GM23338 (cell line): ENCODE measurements around the gene GJC1. TPM values are rescaled to one million over a fixed set of nuclear protein-coding genes. Genes with fewer than 3 reads are reported as not detected.

Experiments used
- ATAC-seq: fragments of 200-7000 bp; cut with Tn5 transposase; 3 replicates; pipeline ENCODE4 v1.9.1; 2020
- DNase-seq: peaks from one replicate; pipeline ENCODE4 v3.0.0-alpha.2; 2015; ENCODE audit warnings: low spot score
- H2AFZ ChIP-seq: fragments of 200-600 bp; sonication (generic); 2 replicates; pipeline ENCODE4 v1.8.0; 2016; ENCODE audit warnings: antibody characterized with exemption, mild to moderate bottlenecking, moderate library complexity
- H3F3A ChIP-seq: fragments of 200-600 bp; sonication (generic); replicated peaks from 2 replicates; pipeline ENCODE4 v1.8.0; 2017; ENCODE audit warnings: antibody characterized with exemption, mixed run types, low read depth
- H3K27ac ChIP-seq: fragments of 200-600 bp; sonication (generic); 2 replicates; pipeline ENCODE4 v1.6.1; 2016; ENCODE audit warnings: low read depth
- H3K27me3 ChIP-seq: fragments of 200-600 bp; sonication (generic); 2 replicates; pipeline ENCODE4 v1.8.0; 2016; ENCODE audit warnings: mild to moderate bottlenecking, mixed run types, moderate library complexity; ENCODE audit not compliant: insufficient read depth
- H3K36me3 ChIP-seq: fragments of 200-600 bp; sonication (generic); 2 replicates; pipeline ENCODE4 v1.8.0; 2016; ENCODE audit warnings: mild to moderate bottlenecking; ENCODE audit not compliant: insufficient read depth
- H3K4me1 ChIP-seq: fragments of 200-600 bp; sonication (generic); 2 replicates; pipeline ENCODE4 v1.8.0; 2016; ENCODE audit warnings: mild to moderate bottlenecking, moderate library complexity; ENCODE audit not compliant: insufficient read depth
- H3K4me2 ChIP-seq: fragments of 200-600 bp; sonication (generic); 2 replicates; pipeline ENCODE4 v1.7.1; 2017; ENCODE audit warnings: mixed run types
- H3K4me3 ChIP-seq: fragments of 200-600 bp; sonication (generic); 2 replicates; pipeline ENCODE4 v1.6.1; 2016; ENCODE audit warnings: mixed run types
- H3K79me2 ChIP-seq: fragments of 200-600 bp; sonication (generic); replicated peaks from 2 replicates; pipeline ENCODE4 v1.8.0; 2017; ENCODE audit warnings: mild to moderate bottlenecking; ENCODE audit not compliant: insufficient read depth
- H3K9me2 ChIP-seq: fragments of 200-600 bp; sonication (generic); 2 replicates; pipeline ENCODE4 v1.8.0; 2017; ENCODE audit not compliant: insufficient read depth
- H4K20me1 ChIP-seq: fragments of 200-600 bp; sonication (generic); replicated peaks from 2 replicates; pipeline ENCODE4 v1.8.0; 2017; ENCODE audit warnings: mild to moderate bottlenecking; ENCODE audit not compliant: insufficient read depth
- H3K27ac Mint-ChIP-seq: 2 replicates; pipeline ENCODE4 v1.8.0; 2020; ENCODE audit warnings: inconsistent platforms, mild to moderate bottlenecking, moderate library complexity, mixed read lengths
- H3K27me3 Mint-ChIP-seq: 3 replicates; pipeline ENCODE4 v1.8.0; 2022; ENCODE audit warnings: low read depth, mild to moderate bottlenecking, moderate library complexity, mixed read lengths, inconsistent platforms; ENCODE audit not compliant: insufficient read depth, poor library complexity
- H3K36me3 Mint-ChIP-seq: 3 replicates; pipeline ENCODE4 v1.8.0; 2021; ENCODE audit warnings: low read depth, mild to moderate bottlenecking, inconsistent platforms, moderate library complexity, mixed read lengths
- H3K4me1 Mint-ChIP-seq: 3 replicates; pipeline ENCODE4 v1.8.0; 2020; ENCODE audit warnings: mild to moderate bottlenecking, inconsistent platforms, mixed read lengths
- H3K4me3 Mint-ChIP-seq: 3 replicates; pipeline ENCODE4 v1.8.0; 2021; ENCODE audit warnings: moderate library complexity, mild to moderate bottlenecking, inconsistent platforms, mixed read lengths
- H3K9me3 Mint-ChIP-seq: 3 replicates; pipeline ENCODE4 v1.8.0; 2020; ENCODE audit warnings: moderate library complexity, mild to moderate bottlenecking, inconsistent platforms, mixed read lengths
- CREB1 ChIP-seq: fragments of 250-450 bp; sonication (Bioruptor Pico); IDR thresholded peaks from 2 replicates; pipeline ENCODE4 v1.5.0; 2020; ENCODE audit warnings: low read depth, mild to moderate bottlenecking, moderate library complexity
- EZH2 ChIP-seq: fragments of 200-600 bp; sonication (generic); IDR thresholded peaks from one replicate; pipeline ENCODE4 v1.8.0; 2017; ENCODE audit warnings: antibody characterized with exemption, mild to moderate bottlenecking, low read depth; ENCODE audit not compliant: unreplicated experiment
- EZH2phosphoT487 ChIP-seq: fragments of 200-600 bp; sonication (generic); IDR thresholded peaks from one replicate; pipeline ENCODE4 v1.8.1; 2018; ENCODE audit warnings: antibody characterized with exemption; ENCODE audit not compliant: unreplicated experiment
- JUNB ChIP-seq: IDR thresholded peaks from one replicate; pipeline ENCODE4 v1.6.1; 2016; ENCODE audit warnings: antibody characterized with exemption; ENCODE audit not compliant: unreplicated experiment
- NANOG ChIP-seq: IDR thresholded peaks from 2 replicates; pipeline ENCODE4 v1.6.1; 2016; ENCODE audit warnings: antibody characterized with exemption, borderline replicate concordance
- POLR2AphosphoS5 ChIP-seq: IDR thresholded peaks from 2 replicates; pipeline ENCODE4 v1.6.1; 2016; ENCODE audit warnings: antibody characterized with exemption, low read depth
- STAT1 ChIP-seq: IDR thresholded peaks from one replicate; pipeline ENCODE4 v1.6.1; 2016; ENCODE audit warnings: antibody characterized with exemption; ENCODE audit not compliant: unreplicated experiment
- ZNF114 ChIP-seq: fragments of 250-450 bp; sonication (Bioruptor Pico); IDR thresholded peaks from 2 replicates; pipeline ENCODE4 v1.5.0; 2020; ENCODE audit warnings: mild to moderate bottlenecking, moderate library complexity
- ZNF331 ChIP-seq: fragments of 250-450 bp; sonication (Bioruptor Pico); IDR thresholded peaks from 2 replicates; pipeline ENCODE4 v1.5.0; 2020; ENCODE audit warnings: low read depth, mild to moderate bottlenecking, moderate library complexity
- polyA plus RNA-seq: library from polyadenylated mRNA; unstranded; fragments of >200 nt; fragmentation: Nextera tagmentation; extraction: Ambion mirVana; gene quantifications from 2 replicates; pipeline ENCODE4 v1.2.1, GENCODE V29; 2016
- total RNA-seq: library from RNA; depleted of rRNA; stranded (reverse); fragments of >200 nt; shearing (Covaris generic); gene quantifications from 2 replicates; pipeline ENCODE4 v1.2.3, GENCODE V29; 2014
- TF ChIP-seq, protein P1 (sequence below): IDR thresholded peaks from 2 replicates; pipeline ENCODE4 v1.6.1; 2016; ENCODE audit warnings: antibody characterized with exemption
- TF ChIP-seq, protein P2 (sequence below): IDR thresholded peaks from one replicate; pipeline ENCODE4 v1.6.1; 2018; ENCODE audit warnings: antibody characterized with exemption; ENCODE audit not compliant: unreplicated experiment
- TF ChIP-seq, protein P3 (sequence below): fragments of 250-450 bp; sonication (Bioruptor Pico); IDR thresholded peaks from 2 replicates; pipeline ENCODE4 v1.5.0; 2020; ENCODE audit warnings: mild to moderate bottlenecking, moderate library complexity
- TF ChIP-seq, protein P4 (sequence below), 2 experiments: fragments of 200-600 bp in 1 of 2; sonication (generic) in 1 of 2; conservative IDR thresholded peaks; 2 replicates each; pipeline versions ENCODE4 v1.5.1 to v1.6.1; 2016 to 2017; ENCODE audit warnings: antibody characterized with exemption in 2 of 2, low read depth in 2 of 2, mild to moderate bottlenecking in 2 of 2, moderate library complexity in 1 of 2

The GJC1 gene
- total and polyA plus RNA-seq, 2 experiments from 2014 or later = 34.7 to 99.2 TPM

DNA sequence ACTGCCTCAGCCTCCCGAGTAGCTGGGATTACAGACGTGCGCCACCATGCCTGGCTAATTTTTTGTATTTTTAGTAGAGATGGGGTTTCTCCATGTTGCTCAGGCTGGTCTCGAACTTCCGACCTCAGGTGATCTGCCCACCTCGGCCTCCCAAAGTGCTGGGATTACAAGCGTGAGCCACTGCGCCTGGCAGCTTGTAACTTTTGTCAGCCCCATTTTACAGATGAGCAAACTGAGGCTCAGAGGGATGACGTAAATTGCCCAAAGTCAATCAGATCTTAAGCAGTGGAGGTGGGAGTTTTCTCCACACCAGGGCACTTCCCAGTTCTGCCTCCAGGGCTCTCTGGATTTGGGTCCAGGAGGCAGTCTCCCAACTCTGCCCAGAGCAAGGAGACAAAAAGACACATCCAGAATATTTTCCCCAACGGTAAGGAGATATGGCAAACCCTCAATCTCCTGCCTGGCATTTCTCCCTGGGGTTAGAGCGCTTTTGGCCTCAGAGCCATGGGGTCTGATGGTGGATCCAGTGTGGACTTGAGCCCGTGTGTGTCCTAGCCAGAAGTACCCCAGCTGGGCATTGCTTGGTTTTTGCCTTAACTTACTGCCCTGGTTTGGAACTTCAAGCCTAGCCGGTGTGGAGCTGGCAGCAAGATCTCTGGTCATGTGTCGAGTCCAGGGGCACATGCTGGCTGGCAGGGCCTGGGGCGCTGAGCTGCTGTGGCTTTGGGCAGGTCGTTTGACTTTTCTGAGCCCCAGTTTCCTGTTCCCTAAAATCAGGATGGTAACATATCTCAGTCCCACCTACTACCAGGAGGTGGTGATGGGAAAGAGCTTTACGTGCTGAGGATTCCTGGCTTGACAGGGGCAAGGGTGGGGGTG lies 67.9 kb downstream of the GJC1 start:
- no peaks in the 10 kb centered on the region for H3K79me2 ChIP-seq
- H3F3A ChIP-seq = no peaks in the 10 kb centered on the region; the same call in 1 of the 2 replicates
- peaks cover 6% of the 10 kb centered on the region; the same call in 2 of the 3 replicates for H3K4me1 Mint-ChIP-seq

More for the DNA sequence above, 67.9 kb downstream of the GJC1 start:
- H3K27me3 Mint-ChIP-seq = peaks cover 36% of the 10 kb centered on the region
- Histone ChIP-seq H3K4me2 (no peak overlapping the region), H3K36me3 (no peaks in the 10 kb centered on the region), H3K4me3 (no peak overlapping the region), H3K27me3 (peaks cover 41% of the 10 kb centered on the region), H3K9me2 (no peaks in the 10 kb centered on the region), H3K4me1 (peaks cover 4% of the 10 kb centered on the region; the same call in 1 of the 2 replicates), H4K20me1 (no peaks in the 10 kb centered on the region), H3K27ac (no peak overlapping the region), H2AFZ (no peak overlapping the region)
- DNase-seq = no peak
- H3K4me3 Mint-ChIP-seq = no peak overlapping the region
- H3K27ac Mint-ChIP-seq = no peak overlapping the region
- no peaks in the 10 kb centered on the region for H3K9me3 Mint-ChIP-seq
- no peak for ATAC-seq
- no peak for TF ChIP-seq EZH2
- TF ChIP-seq JUNB = no peak
- TF ChIP-seq, protein P1, sequence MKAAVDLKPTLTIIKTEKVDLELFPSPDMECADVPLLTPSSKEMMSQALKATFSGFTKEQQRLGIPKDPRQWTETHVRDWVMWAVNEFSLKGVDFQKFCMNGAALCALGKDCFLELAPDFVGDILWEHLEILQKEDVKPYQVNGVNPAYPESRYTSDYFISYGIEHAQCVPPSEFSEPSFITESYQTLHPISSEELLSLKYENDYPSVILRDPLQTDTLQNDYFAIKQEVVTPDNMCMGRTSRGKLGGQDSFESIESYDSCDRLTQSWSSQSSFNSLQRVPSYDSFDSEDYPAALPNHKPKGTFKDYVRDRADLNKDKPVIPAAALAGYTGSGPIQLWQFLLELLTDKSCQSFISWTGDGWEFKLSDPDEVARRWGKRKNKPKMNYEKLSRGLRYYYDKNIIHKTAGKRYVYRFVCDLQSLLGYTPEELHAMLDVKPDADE = no peak
- TF ChIP-seq, protein P2, sequence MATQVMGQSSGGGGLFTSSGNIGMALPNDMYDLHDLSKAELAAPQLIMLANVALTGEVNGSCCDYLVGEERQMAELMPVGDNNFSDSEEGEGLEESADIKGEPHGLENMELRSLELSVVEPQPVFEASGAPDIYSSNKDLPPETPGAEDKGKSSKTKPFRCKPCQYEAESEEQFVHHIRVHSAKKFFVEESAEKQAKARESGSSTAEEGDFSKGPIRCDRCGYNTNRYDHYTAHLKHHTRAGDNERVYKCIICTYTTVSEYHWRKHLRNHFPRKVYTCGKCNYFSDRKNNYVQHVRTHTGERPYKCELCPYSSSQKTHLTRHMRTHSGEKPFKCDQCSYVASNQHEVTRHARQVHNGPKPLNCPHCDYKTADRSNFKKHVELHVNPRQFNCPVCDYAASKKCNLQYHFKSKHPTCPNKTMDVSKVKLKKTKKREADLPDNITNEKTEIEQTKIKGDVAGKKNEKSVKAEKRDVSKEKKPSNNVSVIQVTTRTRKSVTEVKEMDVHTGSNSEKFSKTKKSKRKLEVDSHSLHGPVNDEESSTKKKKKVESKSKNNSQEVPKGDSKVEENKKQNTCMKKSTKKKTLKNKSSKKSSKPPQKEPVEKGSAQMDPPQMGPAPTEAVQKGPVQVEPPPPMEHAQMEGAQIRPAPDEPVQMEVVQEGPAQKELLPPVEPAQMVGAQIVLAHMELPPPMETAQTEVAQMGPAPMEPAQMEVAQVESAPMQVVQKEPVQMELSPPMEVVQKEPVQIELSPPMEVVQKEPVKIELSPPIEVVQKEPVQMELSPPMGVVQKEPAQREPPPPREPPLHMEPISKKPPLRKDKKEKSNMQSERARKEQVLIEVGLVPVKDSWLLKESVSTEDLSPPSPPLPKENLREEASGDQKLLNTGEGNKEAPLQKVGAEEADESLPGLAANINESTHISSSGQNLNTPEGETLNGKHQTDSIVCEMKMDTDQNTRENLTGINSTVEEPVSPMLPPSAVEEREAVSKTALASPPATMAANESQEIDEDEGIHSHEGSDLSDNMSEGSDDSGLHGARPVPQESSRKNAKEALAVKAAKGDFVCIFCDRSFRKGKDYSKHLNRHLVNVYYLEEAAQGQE = no peak
- no peak for TF ChIP-seq NANOG
- TF ChIP-seq STAT1 = no peak
- TF ChIP-seq CREB1 (CRISPR knock-in tag) = no peak
- TF ChIP-seq, protein P3, sequence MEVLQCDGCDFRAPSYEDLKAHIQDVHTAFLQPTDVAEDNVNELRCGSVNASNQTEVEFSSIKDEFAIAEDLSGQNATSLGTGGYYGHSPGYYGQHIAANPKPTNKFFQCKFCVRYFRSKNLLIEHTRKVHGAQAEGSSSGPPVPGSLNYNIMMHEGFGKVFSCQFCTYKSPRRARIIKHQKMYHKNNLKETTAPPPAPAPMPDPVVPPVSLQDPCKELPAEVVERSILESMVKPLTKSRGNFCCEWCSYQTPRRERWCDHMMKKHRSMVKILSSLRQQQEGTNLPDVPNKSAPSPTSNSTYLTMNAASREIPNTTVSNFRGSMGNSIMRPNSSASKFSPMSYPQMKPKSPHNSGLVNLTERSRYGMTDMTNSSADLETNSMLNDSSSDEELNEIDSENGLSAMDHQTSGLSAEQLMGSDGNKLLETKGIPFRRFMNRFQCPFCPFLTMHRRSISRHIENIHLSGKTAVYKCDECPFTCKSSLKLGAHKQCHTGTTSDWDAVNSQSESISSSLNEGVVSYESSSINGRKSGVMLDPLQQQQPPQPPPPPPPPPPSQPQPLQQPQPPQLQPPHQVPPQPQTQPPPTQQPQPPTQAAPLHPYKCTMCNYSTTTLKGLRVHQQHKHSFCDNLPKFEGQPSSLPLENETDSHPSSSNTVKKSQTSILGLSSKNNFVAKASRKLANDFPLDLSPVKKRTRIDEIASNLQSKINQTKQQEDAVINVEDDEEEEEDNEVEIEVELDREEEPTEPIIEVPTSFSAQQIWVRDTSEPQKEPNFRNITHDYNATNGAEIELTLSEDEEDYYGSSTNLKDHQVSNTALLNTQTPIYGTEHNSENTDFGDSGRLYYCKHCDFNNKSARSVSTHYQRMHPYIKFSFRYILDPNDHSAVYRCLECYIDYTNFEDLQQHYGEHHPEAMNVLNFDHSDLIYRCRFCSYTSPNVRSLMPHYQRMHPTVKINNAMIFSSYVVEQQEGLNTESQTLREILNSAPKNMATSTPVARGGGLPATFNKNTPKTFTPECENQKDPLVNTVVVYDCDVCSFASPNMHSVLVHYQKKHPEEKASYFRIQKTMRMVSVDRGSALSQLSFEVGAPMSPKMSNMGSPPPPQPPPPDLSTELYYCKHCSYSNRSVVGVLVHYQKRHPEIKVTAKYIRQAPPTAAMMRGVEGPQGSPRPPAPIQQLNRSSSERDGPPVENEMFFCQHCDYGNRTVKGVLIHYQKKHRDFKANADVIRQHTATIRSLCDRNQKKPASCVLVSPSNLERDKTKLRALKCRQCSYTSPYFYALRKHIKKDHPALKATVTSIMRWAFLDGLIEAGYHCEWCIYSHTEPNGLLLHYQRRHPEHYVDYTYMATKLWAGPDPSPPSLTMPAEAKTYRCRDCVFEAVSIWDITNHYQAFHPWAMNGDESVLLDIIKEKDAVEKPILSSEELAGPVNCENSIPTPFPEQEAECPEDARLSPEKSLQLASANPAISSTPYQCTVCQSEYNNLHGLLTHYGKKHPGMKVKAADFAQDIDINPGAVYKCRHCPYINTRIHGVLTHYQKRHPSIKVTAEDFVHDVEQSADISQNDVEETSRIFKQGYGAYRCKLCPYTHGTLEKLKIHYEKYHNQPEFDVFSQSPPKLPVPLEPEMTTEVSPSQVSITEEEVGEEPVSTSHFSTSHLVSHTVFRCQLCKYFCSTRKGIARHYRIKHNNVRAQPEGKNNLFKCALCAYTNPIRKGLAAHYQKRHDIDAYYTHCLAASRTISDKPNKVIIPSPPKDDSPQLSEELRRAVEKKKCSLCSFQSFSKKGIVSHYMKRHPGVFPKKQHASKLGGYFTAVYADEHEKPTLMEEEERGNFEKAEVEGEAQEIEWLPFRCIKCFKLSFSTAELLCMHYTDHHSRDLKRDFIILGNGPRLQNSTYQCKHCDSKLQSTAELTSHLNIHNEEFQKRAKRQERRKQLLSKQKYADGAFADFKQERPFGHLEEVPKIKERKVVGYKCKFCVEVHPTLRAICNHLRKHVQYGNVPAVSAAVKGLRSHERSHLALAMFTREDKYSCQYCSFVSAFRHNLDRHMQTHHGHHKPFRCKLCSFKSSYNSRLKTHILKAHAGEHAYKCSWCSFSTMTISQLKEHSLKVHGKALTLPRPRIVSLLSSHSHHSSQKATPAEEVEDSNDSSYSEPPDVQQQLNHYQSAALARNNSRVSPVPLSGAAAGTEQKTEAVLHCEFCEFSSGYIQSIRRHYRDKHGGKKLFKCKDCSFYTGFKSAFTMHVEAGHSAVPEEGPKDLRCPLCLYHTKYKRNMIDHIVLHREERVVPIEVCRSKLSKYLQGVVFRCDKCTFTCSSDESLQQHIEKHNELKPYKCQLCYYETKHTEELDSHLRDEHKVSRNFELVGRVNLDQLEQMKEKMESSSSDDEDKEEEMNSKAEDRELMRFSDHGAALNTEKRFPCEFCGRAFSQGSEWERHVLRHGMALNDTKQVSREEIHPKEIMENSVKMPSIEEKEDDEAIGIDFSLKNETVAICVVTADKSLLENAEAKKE (CRISPR knock-in tag) = no peak
- TF ChIP-seq, protein P4, sequence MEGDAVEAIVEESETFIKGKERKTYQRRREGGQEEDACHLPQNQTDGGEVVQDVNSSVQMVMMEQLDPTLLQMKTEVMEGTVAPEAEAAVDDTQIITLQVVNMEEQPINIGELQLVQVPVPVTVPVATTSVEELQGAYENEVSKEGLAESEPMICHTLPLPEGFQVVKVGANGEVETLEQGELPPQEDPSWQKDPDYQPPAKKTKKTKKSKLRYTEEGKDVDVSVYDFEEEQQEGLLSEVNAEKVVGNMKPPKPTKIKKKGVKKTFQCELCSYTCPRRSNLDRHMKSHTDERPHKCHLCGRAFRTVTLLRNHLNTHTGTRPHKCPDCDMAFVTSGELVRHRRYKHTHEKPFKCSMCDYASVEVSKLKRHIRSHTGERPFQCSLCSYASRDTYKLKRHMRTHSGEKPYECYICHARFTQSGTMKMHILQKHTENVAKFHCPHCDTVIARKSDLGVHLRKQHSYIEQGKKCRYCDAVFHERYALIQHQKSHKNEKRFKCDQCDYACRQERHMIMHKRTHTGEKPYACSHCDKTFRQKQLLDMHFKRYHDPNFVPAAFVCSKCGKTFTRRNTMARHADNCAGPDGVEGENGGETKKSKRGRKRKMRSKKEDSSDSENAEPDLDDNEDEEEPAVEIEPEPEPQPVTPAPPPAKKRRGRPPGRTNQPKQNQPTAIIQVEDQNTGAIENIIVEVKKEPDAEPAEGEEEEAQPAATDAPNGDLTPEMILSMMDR (conservative IDR thresholded peaks at IDR 0.05; ENCODE audit: low read depth in 2 of 2) = no peak
- TF ChIP-seq ZNF331 (CRISPR knock-in tag) = no peak
- TF ChIP-seq EZH2phosphoT487 = no peak
- TF ChIP-seq ZNF114 (CRISPR knock-in tag) = no peak
- TF ChIP-seq POLR2AphosphoS5 = no peak
- no peaks in the 10 kb centered on the region for H3K36me3 Mint-ChIP-seq
